SIG-M5 (cell line): ENCODE results near the gene DGCR6L.
"Not testable (repeated sequence)": the region's sequence is repeated elsewhere in the genome, so short reads cannot be mapped to it uniquely, and the experiment has no call there.

ENCODE experiments used
- DNase-seq: peaks from one replicate; lab custom pipeline; 2025; lab: John Stamatoyannopoulos, UW

The DGCR6L gene

GRCh38 chr22:20325996-20326395 lies 6.1 kb upstream of the DGCR6L start:
- DNase-seq: not testable (repeated sequence)

GRCh38 chr22:20324139-20324516 lies 4.3 kb upstream of the DGCR6L start:
- DNase-seq: no peak

GRCh38 chr22:20321552-20322211 lies 1.8 kb upstream of the DGCR6L start:
- not testable (repeated sequence) for DNase-seq

- DNase-seq: not testable (repeated sequence)
Observed at GRCh38 chr22:20320659-20321551, 1.0 kb upstream of the DGCR6L start.

GRCh38 chr22:20319041-20319744 lies 667 bp downstream of the DGCR6L start:
- no peak for DNase-seq

- not testable (repeated sequence) for DNase-seq
Observed at GRCh38 chr22:20318043-20318688, 1.7 kb downstream of the DGCR6L start.

GRCh38 chr22:20317402-20318042 lies 2.3 kb downstream of the DGCR6L start:
- DNase-seq: not testable (repeated sequence)

- no peak for DNase-seq
Observed at GRCh38 chr22:20316844-20317401, 2.9 kb downstream of the DGCR6L start.

- DNase-seq: no peak
Observed at GRCh38 chr22:20316217-20316843, 3.5 kb downstream of the DGCR6L start.

- no peak for DNase-seq
Observed at GRCh38 chr22:20315337-20316216, 4.3 kb downstream of the DGCR6L start.

GRCh38 chr22:20314741-20315336 lies 5.0 kb downstream of the DGCR6L start:
- not testable (repeated sequence) for DNase-seq

- DNase-seq: not testable (repeated sequence)
Observed at GRCh38 chr22:20314206-20314605, 5.7 kb downstream of the DGCR6L start.

- not testable (repeated sequence) for DNase-seq
Observed at GRCh38 chr22:20313306-20314077, 6.4 kb downstream of the DGCR6L start.

GRCh38 chr22:20312396-20313191 lies 7.3 kb downstream of the DGCR6L start:
- DNase-seq: no peak

- DNase-seq: not testable (repeated sequence)
Observed at GRCh38 chr22:20311249-20312062, 8.4 kb downstream of the DGCR6L start.

GRCh38 chr22:20310773-20311172 lies 9.1 kb downstream of the DGCR6L start:
- not testable (repeated sequence) for DNase-seq

GRCh38 chr22:20310180-20310579 lies 9.7 kb downstream of the DGCR6L start:
- DNase-seq: not testable (repeated sequence)
